ENCODE data around the gene TRPV4. TPM values are rescaled to one million over a fixed set of nuclear protein-coding genes. Genes with fewer than 3 reads are reported as not detected.

The TRPV4 gene
- total and polyA plus RNA-seq, 9 of the 15 experiments (the other 6 are each of a cell fraction or from before 2014, with no cell fraction given) = 0.13 TPM; not detected in 8

- H3K4me2 ChIP-seq (ENCODE audit: insufficient read depth, low read length) = peak overlapping the region; percentile 81
- FAIRE-seq (peak; percentile 67), ATAC-seq (no peak), DNase-seq (ENCODE audit: extremely low read depth in 1 of 4, low spot score in 3 of 4) (no peak)
- H3K4me1 ChIP-seq (replicated peaks in 1 of 2; ENCODE audit: control insufficient read depth in 2 of 2, insufficient read depth in 2 of 2, low read length in 2 of 2) = peaks cover 0 to 5% of the 10 kb centered on the region in 2 experiments; a peak in 3 of 5 replicates
- no peaks in the 10 kb centered on the region for H3K9me1 ChIP-seq (ENCODE audit: control insufficient read depth, insufficient read depth, low read length)
- no peak overlapping the region for H3K4me3 ChIP-seq
- H3K27me3 ChIP-seq (ENCODE audit: control insufficient read depth in 2 of 2, insufficient read depth in 2 of 2, low read length in 2 of 2) = no peaks in the 10 kb centered on the region; a peak in 1 of 5 replicates
- no peaks in the 10 kb centered on the region for H3K9me3 ChIP-seq (replicated peaks; ENCODE audit: control insufficient read depth, insufficient read depth, low read depth, low read length)
- CTCF ChIA-PET (ENCODE audit: low intra/inter-chr PET ratio) = interaction anchor here (1.4 to 2.1 kb wide), 2 partner anchors 40 to 327 kb away, joined by 3 to 14 read pairs; no protein-coding TSS in a partner anchor
- 40% methylated on average over 7 of the region's 7 CpGs for WGBS (ENCODE audit: insufficient coverage, low coverage, missing lambda C conversion rate)
- no peaks in the 10 kb centered on the region for H3K79me2 ChIP-seq (ENCODE audit: control insufficient read depth, insufficient read depth, low read length)
- intact Hi-C loops (cut with micrococcal nuclease) = loop anchor here (1.0 kb wide), 1 partner anchor 41 kb away; no protein-coding TSS in a partner anchor
- BruUV-seq (replicated peaks) = no TSS peak
- H2AFZ ChIP-seq (ENCODE audit: low read depth, low read length) = peak overlapping the region; percentile 89
- TF ChIP-seq ARID3B (CRISPR knock-in tag; IDR thresholded peaks at IDR 0.05; ENCODE audit: borderline replicate concordance) = no peak
- 0 out of 2 replicates have a peak, but pooled peaks have one; percentile 31 for TF ChIP-seq NKRF (IDR thresholded peaks at IDR 0.05; ENCODE audit: borderline replicate concordance)
- TF ChIP-seq CREB3L1 (IDR thresholded peaks at IDR 0.05; ENCODE audit: borderline replicate concordance, low read depth) = 0 out of 2 replicates have a peak, but pooled peaks have one; percentile 27
- no peak for TF ChIP-seq TRIM28 (IDR thresholded peaks at IDR 0.05)
- no peak for TF ChIP-seq ZNF655 (CRISPR knock-in tag; IDR thresholded peaks at IDR 0.05)
- no peak for TF ChIP-seq ZKSCAN8 (CRISPR knock-in tag; IDR thresholded peaks at IDR 0.05)
- POLR2A ChIA-PET = interaction anchor here (0.6 to 0.7 kb wide), 5 partner anchors 9 to 129 kb away, joined by 3 to 4 read pairs (median 3); no protein-coding TSS in a partner anchor
- no peaks in the 10 kb centered on the region for H4K20me1 ChIP-seq (replicated peaks; ENCODE audit: control insufficient read depth, insufficient read depth, low read length)
- H3K27ac ChIP-seq (ENCODE audit: extremely low read depth, low read depth, low read length) = no peak overlapping the region
- H3K36me3 ChIP-seq (ENCODE audit: control insufficient read depth, insufficient read depth, low read length) = no peaks in the 10 kb centered on the region
- no peak overlapping the region for H3K9ac ChIP-seq (ENCODE audit: insufficient read depth in 1 of 2, low read depth in 2 of 2, low read length in 2 of 2)
- in situ Hi-C loops (cut with MboI) = no loop called here
Measured at GRCh38 chr12:109845824-109846205, 12.6 kb upstream of the TRPV4 start.
